Neural progenitor cell (in vitro differentiated cells): ENCODE results near the gene PCDHB4. TPM values are rescaled to one million over a fixed set of nuclear protein-coding genes. Genes with fewer than 3 reads are reported as not detected.
"Not testable (repeated sequence)": the region's sequence is repeated elsewhere in the genome, so short reads cannot be mapped to it uniquely, and the experiment has no call there.

ENCODE experiments used
- DNase-seq: peaks from one replicate; pipeline ENCODE4 v3.0.0-alpha.2; 2016; ENCODE audit warnings: low spot score
- H2AFZ ChIP-seq: fragments of 200-600 bp; sonication (generic); replicated peaks from 2 replicates; pipeline ENCODE4 v1.6.1; 2016; ENCODE audit warnings: antibody characterized with exemption
- H3F3A ChIP-seq: fragments of 200-600 bp; sonication (generic); 2 replicates; pipeline ENCODE4 v1.6.1; 2016; ENCODE audit warnings: antibody characterized with exemption, low read depth
- H3K27ac ChIP-seq: fragments of 200-600 bp; sonication (generic); 2 replicates; pipeline ENCODE4 v1.5.1; 2016; ENCODE audit warnings: mild to moderate bottlenecking
- H3K27me3 ChIP-seq: fragments of 200-600 bp; sonication (generic); 2 replicates; pipeline ENCODE4 v1.6.1; 2016; ENCODE audit warnings: mild to moderate bottlenecking, moderate library complexity
- H3K36me3 ChIP-seq: fragments of 200-600 bp; sonication (generic); 2 replicates; pipeline ENCODE4 v1.5.1; 2016
- H3K4me1 ChIP-seq: fragments of 200-600 bp; sonication (generic); 2 replicates; pipeline ENCODE4 v1.6.1; 2016; ENCODE audit warnings: mixed run types
- H3K4me2 ChIP-seq: fragments of 200-600 bp; sonication (generic); 2 replicates; pipeline ENCODE4 v1.6.1; 2016
- H3K4me3 ChIP-seq: fragments of 200-600 bp; sonication (generic); 2 replicates; pipeline ENCODE4 v1.5.1; 2016
- H3K79me2 ChIP-seq: fragments of 200-600 bp; sonication (generic); 2 replicates; pipeline ENCODE4 v1.6.1; 2016; ENCODE audit warnings: low read depth
- H3K9ac ChIP-seq: fragments of 200-600 bp; sonication (generic); 2 replicates; pipeline ENCODE4 v1.6.1; 2016
- H3K9me3 ChIP-seq: fragments of 200-600 bp; sonication (generic); 2 replicates; pipeline ENCODE4 v1.5.1; 2016; ENCODE audit warnings: low read depth
- H4K20me1 ChIP-seq: fragments of 200-600 bp; sonication (generic); 2 replicates; pipeline ENCODE4 v1.6.1; 2016; ENCODE audit warnings: low read depth
- H3K27ac Mint-ChIP-seq: 3 replicates; pipeline ENCODE4 v1.8.0; 2021; ENCODE audit warnings: mixed read lengths
- H3K27me3 Mint-ChIP-seq: 2 replicates; pipeline ENCODE4 v1.8.0; 2022; ENCODE audit warnings: low read depth, mild to moderate bottlenecking, inconsistent platforms, moderate library complexity, mixed read lengths; ENCODE audit not compliant: insufficient read depth
- H3K36me3 Mint-ChIP-seq: 3 replicates; pipeline ENCODE4 v1.8.0; 2021; ENCODE audit warnings: mixed read lengths
- H3K4me1 Mint-ChIP-seq: 3 replicates; pipeline ENCODE4 v1.8.0; 2021; ENCODE audit warnings: mixed read lengths
- H3K4me3 Mint-ChIP-seq: 3 replicates; pipeline ENCODE4 v1.8.0; 2021; ENCODE audit warnings: mild to moderate bottlenecking, moderate library complexity, mixed read lengths
- H3K9me3 Mint-ChIP-seq: 3 replicates; pipeline ENCODE4 v1.8.0; 2020; ENCODE audit warnings: mixed read lengths
- CTCF ChIP-seq: fragments of 200-600 bp; sonication (generic); IDR thresholded peaks from 2 replicates; pipeline ENCODE4 v1.5.1; 2017; ENCODE audit warnings: antibody characterized with exemption, mild to moderate bottlenecking
- EZH2 ChIP-seq: fragments of 200-600 bp; sonication (generic); IDR thresholded peaks from 2 replicates; pipeline ENCODE4 v1.6.1; 2017; ENCODE audit warnings: antibody characterized with exemption, mild to moderate bottlenecking, moderate library complexity
- EZH2phosphoT487 ChIP-seq: fragments of 200-600 bp; sonication (generic); IDR thresholded peaks from 2 replicates; pipeline ENCODE4 v1.6.1; 2017; ENCODE audit warnings: antibody characterized with exemption
- total RNA-seq: library from RNA; depleted of rRNA; stranded (reverse); fragments of >200 nt; gene quantifications from 2 replicates; pipeline ENCODE4 v1.2.3, GENCODE V29; 2015; ENCODE audit warnings: low replicate concordance

PCDHB4 gene
- total RNA-seq, 1 donor from 2014 or later, result 1.9 TPM

GRCh38 chr5:141084487-141084989 lies 37.1 kb upstream of the PCDHB4 start:
- H4K20me1 ChIP-seq, result no peaks in the 10 kb centered on the region
- no peak overlapping the region for H3K27ac ChIP-seq
- Mint-ChIP-seq H3K36me3 (no peaks in the 10 kb centered on the region), H3K4me1 (no peaks in the 10 kb centered on the region), H3K9me3 (peaks cover 3% of the 10 kb centered on the region), H3K27ac (no peak overlapping the region), H3K4me3 (no peak overlapping the region), H3K27me3 (peaks cover 4% of the 10 kb centered on the region)
- DNase-seq, result peak; percentile 67
- no peaks in the 10 kb centered on the region for H3K27me3 ChIP-seq
- H2AFZ ChIP-seq, result peak overlapping the region; percentile 89
- H3K9ac ChIP-seq, result peak overlapping the region; percentile 7
- no peaks in the 10 kb centered on the region for H3F3A ChIP-seq
- H3K9me3 ChIP-seq, result no peaks in the 10 kb centered on the region
- no peaks in the 10 kb centered on the region for H3K4me1 ChIP-seq
- H3K36me3 ChIP-seq, result peaks cover 4% of the 10 kb centered on the region
- no peaks in the 10 kb centered on the region for H3K79me2 ChIP-seq
- H3K4me3 ChIP-seq, result peak overlapping the region; percentile 39
- H3K4me2 ChIP-seq, result peak overlapping the region; percentile 61
- TF ChIP-seq CTCF, result peak; percentile 57
- TF ChIP-seq EZH2, result no peak

GRCh38 chr5:141094481-141095262 lies 26.9 kb upstream of the PCDHB4 start, which contains the start of gene PCDHB2:
Gene PCDHB2, plus strand, starts transcription at chr5:141094615. Its CDS starts 176 bp downstream, at chr5:141094791.
- Histone ChIP-seq H3F3A (peaks cover 8% of the 10 kb centered on the region), H3K79me2 (peaks cover 43% of the 10 kb centered on the region), H4K20me1 (no peaks in the 10 kb centered on the region), H3K4me3 (peak within 1 kb of the TSS; percentile 91), H2AFZ (peak within 1 kb of the TSS; percentile 99), H3K4me1 (no peaks in the 10 kb centered on the region), H3K9me3 (peaks cover 37% of the 10 kb centered on the region), H3K27ac (peak within 1 kb of the TSS; percentile 75), H3K36me3 (peaks cover 36% of the 10 kb centered on the region), H3K9ac (peak within 1 kb of the TSS; percentile 89), H3K4me2 (peak within 1 kb of the TSS; percentile 96), H3K27me3 (no peaks in the 10 kb centered on the region)
- TF ChIP-seq EZH2 (no peak), EZH2phosphoT487 (no peak), CTCF (peak; percentile 91)
- Mint-ChIP-seq H3K4me3 (peak within 1 kb of the TSS; percentile 97), H3K27me3 (no peaks in the 10 kb centered on the region), H3K9me3 (peaks cover 40% of the 10 kb centered on the region), H3K27ac (peak within 1 kb of the TSS; percentile 99), H3K36me3 (peaks cover 32% of the 10 kb centered on the region), H3K4me1 (no peaks in the 10 kb centered on the region)
- peak; percentile 94 for DNase-seq

- peaks cover 38% of the 10 kb centered on the region for H3K36me3 Mint-ChIP-seq
- H3K27ac Mint-ChIP-seq, result peak overlapping the region; percentile 99
- Histone ChIP-seq H3K4me1 (no peaks in the 10 kb centered on the region), H2AFZ (peak overlapping the region; percentile 99), H3K79me2 (peaks cover 46% of the 10 kb centered on the region), H3K4me3 (peak overlapping the region; percentile 91), H3K27me3 (no peaks in the 10 kb centered on the region), H3K36me3 (peaks cover 42% of the 10 kb centered on the region), H3K9me3 (peaks cover 43% of the 10 kb centered on the region), H4K20me1 (no peaks in the 10 kb centered on the region), H3F3A (peaks cover 8% of the 10 kb centered on the region), H3K4me2 (peak overlapping the region; percentile 96), H3K9ac (no peak overlapping the region), H3K27ac (no peak overlapping the region)
- H3K4me3 Mint-ChIP-seq, result peak overlapping the region; percentile 97
- no peak for DNase-seq
- H3K9me3 Mint-ChIP-seq, result peaks cover 46% of the 10 kb centered on the region
- TF ChIP-seq EZH2phosphoT487, result no peak
- TF ChIP-seq EZH2, result no peak
- TF ChIP-seq CTCF, result no peak
- H3K4me1 Mint-ChIP-seq, result no peaks in the 10 kb centered on the region
- H3K27me3 Mint-ChIP-seq, result no peaks in the 10 kb centered on the region
These were observed 26.4 kb upstream of the PCDHB4 start for GRCh38 chr5:141095263-141095641.

GRCh38 chr5:141096181-141096580 lies 25.4 kb upstream of the PCDHB4 start:
- peaks cover 46% of the 10 kb centered on the region for H3K36me3 Mint-ChIP-seq

GRCh38 chr5:141096586-141096985 lies 25.0 kb upstream of the PCDHB4 start:
- not testable (repeated sequence) for H3K4me3 Mint-ChIP-seq, H3K4me1 ChIP-seq, H4K20me1 ChIP-seq, H3K9ac ChIP-seq, H2AFZ ChIP-seq, H3K4me1 Mint-ChIP-seq, H3K4me2 ChIP-seq, H3K27me3 Mint-ChIP-seq, H3K27ac ChIP-seq, H3K27me3 ChIP-seq, H3K27ac Mint-ChIP-seq, H3K4me3 ChIP-seq, DNase-seq
- peaks cover 50% of the 10 kb centered on the region for H3K36me3 Mint-ChIP-seq
- Histone ChIP-seq H3F3A (peaks cover 18% of the 10 kb centered on the region), H3K36me3 (peaks cover 46% of the 10 kb centered on the region), H3K79me2 (peaks cover 46% of the 10 kb centered on the region), H3K9me3 (peaks cover 46% of the 10 kb centered on the region)
- H3K9me3 Mint-ChIP-seq, result peaks cover 60% of the 10 kb centered on the region

More at GRCh38 chr5:141096181-141096580, 25.4 kb upstream of the PCDHB4 start:
- H3K27ac ChIP-seq, DNase-seq, H3K27ac Mint-ChIP-seq, H3K4me3 Mint-ChIP-seq, H3K4me2 ChIP-seq, H3K27me3 Mint-ChIP-seq, H4K20me1 ChIP-seq, H3K4me3 ChIP-seq, H3K4me1 Mint-ChIP-seq, H3K9ac ChIP-seq, H3K4me1 ChIP-seq, H3K27me3 ChIP-seq, H2AFZ ChIP-seq: not testable (repeated sequence)
- peaks cover 46% of the 10 kb centered on the region for H3K9me3 ChIP-seq
- H3K9me3 Mint-ChIP-seq, result peaks cover 56% of the 10 kb centered on the region
- H3K79me2 ChIP-seq, result peaks cover 46% of the 10 kb centered on the region
- peaks cover 46% of the 10 kb centered on the region for H3K36me3 ChIP-seq
- H3F3A ChIP-seq, result peaks cover 17% of the 10 kb centered on the region
